MM.1S (cell line): ENCODE results near the gene ALOX12B.

Source experiments
- EZH2 ChIP-seq: fragments of 300-600 bp; sonication (generic); optimal IDR thresholded peaks from 2 replicates; pipeline ENCODE3; 2017; ENCODE audit warnings: low read depth, mild to moderate bottlenecking, antibody characterized with exemption, low read length, mixed read lengths
- TF ChIP-seq, protein P1 (sequence below): fragments of 300-600 bp; sonication (generic); IDR thresholded peaks from 2 replicates; pipeline ENCODE4 v1.5.1; 2016; ENCODE audit warnings: antibody characterized with exemption, low read length, mixed read lengths

DNA sequence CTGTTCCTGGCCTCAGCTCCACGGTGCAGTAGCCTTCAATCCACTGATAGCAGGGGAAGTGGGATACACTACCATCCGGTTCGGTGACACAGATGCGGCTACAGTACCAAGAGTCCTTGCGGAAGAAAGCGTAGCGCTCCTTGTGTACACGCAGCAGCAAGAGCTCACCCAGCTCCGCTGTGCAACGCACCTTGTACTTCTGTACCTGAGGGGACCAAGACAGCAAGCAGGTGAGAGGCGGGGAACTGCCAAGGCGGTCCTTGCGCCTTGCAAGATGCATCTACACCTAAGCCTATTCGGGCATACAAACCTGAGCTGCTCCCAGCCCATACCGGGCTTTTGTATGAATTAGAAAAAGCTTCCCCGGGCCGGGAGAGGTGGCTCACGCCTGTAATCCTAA, 29.3 kb upstream of the ALOX12B start:
- TF ChIP-seq, protein P1, sequence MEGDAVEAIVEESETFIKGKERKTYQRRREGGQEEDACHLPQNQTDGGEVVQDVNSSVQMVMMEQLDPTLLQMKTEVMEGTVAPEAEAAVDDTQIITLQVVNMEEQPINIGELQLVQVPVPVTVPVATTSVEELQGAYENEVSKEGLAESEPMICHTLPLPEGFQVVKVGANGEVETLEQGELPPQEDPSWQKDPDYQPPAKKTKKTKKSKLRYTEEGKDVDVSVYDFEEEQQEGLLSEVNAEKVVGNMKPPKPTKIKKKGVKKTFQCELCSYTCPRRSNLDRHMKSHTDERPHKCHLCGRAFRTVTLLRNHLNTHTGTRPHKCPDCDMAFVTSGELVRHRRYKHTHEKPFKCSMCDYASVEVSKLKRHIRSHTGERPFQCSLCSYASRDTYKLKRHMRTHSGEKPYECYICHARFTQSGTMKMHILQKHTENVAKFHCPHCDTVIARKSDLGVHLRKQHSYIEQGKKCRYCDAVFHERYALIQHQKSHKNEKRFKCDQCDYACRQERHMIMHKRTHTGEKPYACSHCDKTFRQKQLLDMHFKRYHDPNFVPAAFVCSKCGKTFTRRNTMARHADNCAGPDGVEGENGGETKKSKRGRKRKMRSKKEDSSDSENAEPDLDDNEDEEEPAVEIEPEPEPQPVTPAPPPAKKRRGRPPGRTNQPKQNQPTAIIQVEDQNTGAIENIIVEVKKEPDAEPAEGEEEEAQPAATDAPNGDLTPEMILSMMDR = no peak
- no peak for TF ChIP-seq EZH2
